GM18517 (cell line): ENCODE measurements around the gene ZNF831.

Experiments used
- ATAC-seq: cut with Tn5 transposase; IDR thresholded peaks from one replicate; pipeline ENCODE4 v1.9.1; 2021; ENCODE audit warnings: mild to moderate bottlenecking, moderate library complexity; ENCODE audit not compliant: unreplicated experiment

The ZNF831 gene

DNA sequence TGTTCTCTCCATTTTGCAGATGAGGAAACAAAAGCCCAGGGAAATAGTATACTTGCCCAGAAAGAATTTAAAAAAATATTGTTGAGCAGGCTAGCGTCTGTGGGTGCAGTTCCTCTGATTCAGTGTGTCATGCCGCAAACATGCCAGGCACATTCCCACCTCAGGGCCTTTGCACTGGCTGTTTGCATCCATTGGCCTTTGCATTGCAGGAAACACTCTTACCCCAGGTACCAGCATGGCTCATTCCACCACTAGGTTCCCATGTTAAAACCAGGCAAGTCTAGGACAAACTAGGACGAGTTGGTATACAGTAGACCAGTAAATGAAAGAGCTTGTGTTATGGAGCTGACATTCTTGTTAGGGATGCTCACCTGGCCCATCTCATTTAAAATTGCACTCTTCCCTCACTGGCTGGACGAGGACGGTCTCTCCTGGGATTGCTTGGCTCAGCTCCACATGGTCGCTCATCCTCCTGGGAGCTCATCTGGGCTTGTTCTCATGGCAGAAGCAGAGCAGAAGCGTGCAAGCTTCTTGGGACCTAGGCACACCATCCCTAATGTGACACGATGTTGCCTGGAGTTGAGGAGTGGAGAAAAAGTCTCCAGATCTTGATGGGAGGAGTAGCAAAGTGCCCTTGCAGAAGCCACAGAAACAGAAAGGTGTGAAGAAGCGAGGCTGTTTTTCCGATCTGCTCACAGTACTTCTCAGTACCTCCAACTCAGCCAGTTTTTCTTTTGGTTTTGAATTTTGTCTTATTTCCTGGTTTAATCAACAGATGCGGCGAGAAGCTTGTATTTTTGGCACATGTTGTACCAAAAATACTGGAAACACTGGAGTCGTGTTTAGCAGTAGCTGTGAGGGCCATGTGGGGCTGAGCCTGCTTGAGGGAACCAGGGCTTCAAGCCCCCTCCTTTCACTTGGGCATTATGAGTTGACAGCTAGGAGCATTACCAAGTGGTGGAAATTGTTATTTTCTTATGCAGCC is 13.9 kb downstream of the ZNF831 start:
- no peak for ATAC-seq

- ATAC-seq: no peak
Observed at GRCh38 chr20:59178983-59179595, 15.5 kb downstream of the ZNF831 start.

DNA sequence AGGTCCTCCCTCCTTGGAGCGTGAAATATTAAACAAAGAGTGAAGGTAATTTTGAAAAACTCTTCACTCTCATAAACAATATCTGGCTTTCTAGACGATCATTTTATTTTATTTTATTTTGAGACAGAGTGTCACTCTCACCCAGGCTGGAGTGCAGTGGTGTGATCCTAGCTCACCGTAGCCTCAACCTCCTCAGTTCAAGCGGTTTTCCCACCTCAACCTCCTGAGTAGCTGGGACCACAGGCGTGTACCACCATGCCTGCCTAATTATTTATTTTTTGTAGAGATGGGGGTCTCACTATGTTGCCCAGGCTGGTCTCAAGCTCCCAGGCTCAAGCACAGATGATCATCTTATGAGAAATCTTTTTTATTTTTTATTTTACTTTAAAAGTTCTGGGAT is 16.4 kb downstream of the ZNF831 start:
- no peak for ATAC-seq

DNA sequence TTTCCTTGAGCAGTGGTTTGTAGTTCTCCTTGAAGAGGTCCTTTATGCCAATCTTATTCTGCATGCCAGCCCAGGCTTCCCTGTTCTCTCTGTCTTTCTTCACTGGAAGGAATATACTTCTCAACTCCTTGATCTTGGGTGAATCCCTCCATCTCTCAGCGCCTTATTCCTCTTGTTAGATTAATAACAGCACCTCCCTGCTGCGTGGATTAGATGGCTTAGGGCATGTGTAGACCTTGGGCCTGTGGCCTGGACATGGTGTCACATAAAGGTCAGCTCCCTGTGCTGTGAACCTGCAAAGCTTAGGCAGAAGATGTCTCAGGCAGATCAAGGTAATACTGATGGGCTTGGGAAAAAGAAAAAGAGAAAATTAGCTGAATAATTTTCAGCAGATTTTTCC is 18.3 kb downstream of the ZNF831 start:
- ATAC-seq: no peak

GRCh38 chr20:59182401-59183044 is 18.9 kb downstream of the ZNF831 start:
- no peak for ATAC-seq

DNA sequence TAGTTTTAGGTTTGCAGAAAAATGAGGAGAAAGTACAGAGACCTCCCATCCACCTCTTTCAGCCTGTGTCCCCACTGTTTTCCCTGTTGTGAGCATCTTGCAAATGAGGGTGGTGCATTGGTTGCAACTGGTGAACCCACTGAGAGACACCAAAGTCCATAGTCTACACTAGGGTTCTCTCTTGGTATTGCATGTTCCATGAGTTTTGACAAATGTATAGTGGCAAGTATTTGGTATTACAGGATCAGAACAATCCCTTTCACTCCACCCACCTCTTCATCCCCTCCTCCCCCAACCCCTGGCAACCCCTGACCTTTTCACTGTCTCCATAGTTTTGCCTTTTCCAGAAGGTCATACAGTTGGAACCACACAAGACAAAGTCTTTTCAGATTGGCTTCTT is 20.1 kb downstream of the ZNF831 start:
- no peak for ATAC-seq

GRCh38 chr20:59184880-59185447 is 21.3 kb downstream of the ZNF831 start:
- ATAC-seq: no peak

- no peak for ATAC-seq
Observed at GRCh38 chr20:59185809-59186208, 22.2 kb downstream of the ZNF831 start.

DNA sequence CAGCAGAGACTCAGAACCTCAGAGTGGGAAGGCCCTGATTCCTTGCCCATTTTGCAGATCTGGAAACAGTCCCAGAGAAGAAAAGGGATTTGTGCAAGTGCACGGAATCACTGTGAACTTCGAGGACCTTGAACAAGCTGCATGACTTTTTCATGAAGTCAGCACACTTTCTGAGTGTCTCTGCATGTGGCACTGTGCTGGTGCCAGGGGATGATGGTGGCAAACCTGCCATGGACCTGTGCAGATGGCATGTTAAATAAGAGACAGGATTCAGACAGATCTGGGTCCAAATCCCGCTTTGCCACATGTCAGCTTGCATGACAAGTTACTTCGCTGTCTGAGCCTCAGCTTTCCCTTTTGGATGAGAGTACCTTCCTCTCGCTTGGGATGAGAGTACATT is 26.8 kb downstream of the ZNF831 start:
- no peak for ATAC-seq

DNA sequence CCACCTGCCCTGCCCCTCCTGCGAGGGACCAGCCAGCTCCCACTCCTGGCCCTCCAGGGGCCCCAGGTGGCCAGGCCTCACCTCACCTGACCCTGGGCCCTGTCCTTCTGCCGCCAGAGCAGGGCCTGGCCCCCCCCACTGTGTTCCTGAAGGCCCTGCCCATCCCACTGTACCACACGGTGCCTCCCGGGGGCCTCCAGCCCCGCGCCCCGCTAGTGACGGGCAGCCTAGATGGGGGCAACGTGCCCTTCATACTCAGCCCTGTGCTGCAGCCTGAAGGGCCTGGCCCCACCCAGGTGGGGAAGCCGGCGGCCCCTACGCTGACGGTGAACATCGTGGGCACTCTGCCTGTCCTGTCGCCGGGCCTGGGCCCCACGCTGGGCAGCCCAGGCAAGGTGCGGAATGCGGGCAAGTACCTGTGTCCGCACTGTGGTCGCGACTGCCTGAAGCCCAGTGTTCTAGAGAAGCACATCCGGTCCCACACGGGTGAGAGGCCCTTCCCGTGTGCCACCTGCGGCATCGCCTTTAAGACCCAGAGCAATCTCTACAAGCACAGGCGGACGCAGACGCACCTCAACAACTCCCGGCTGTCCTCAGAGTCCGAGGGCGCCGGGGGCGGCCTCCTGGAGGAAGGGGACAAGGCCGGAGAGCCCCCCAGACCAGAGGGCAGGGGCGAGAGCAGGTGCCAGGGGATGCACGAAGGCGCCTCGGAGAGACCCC is 27.6 kb downstream of the ZNF831 start:
- ATAC-seq: no peak

DNA sequence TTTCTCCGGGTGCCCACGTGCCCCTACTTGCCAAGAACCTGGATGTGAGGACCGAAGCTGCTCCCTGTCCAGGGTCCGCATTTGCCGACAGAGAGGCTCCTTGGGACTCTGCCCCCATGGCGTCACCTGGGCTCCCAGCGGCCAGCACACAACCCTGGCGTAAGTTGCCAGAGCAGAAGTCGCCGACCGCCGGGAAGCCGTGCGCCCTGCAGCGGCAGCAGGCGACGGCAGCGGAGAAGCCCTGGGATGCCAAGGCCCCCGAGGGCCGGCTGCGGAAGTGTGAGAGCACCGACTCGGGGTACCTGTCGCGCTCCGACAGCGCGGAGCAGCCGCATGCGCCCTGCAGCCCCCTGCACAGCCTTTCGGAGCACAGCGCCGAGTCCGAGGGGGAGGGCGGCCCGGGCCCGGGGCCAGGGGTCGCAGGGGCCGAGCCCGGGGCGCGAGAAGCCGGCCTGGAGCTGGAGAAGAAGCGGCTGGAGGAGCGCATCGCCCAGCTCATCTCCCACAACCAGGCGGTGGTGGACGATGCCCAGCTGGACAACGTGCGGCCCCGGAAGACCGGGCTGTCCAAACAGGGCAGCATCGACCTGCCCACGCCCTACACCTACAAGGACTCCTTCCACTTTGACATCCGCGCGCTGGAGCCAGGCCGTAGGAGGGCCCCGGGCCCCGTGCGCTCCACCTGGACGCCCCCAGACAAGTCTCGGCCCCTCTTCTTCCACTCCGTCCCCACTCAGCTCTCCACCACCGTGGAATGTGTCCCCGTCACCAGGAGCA is 28.3 kb downstream of the ZNF831 start:
- no peak for ATAC-seq

- ATAC-seq: no peak
Observed at GRCh38 chr20:59192533-59192896, 28.9 kb downstream of the ZNF831 start.

DNA sequence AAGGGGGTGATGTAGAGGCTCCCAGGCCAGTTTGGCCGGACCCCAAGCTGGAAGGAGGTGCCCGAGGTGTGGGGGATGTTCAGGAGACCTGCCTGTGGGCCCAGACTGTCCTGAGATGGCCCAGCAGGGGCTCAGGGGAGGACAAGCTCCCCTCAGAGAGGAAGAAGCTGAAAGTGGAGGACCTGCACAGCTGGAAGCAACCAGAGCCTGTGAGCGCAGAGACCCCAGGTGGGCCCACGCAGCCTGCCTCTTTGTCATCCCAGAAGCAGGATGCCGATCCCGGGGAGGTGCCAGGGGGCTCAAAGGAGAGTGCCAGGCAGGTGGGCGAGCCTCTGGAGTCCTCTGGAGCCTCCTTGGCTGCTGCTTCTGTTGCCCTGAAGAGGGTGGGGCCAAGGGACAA is 29.7 kb downstream of the ZNF831 start:
- no peak for ATAC-seq

DNA sequence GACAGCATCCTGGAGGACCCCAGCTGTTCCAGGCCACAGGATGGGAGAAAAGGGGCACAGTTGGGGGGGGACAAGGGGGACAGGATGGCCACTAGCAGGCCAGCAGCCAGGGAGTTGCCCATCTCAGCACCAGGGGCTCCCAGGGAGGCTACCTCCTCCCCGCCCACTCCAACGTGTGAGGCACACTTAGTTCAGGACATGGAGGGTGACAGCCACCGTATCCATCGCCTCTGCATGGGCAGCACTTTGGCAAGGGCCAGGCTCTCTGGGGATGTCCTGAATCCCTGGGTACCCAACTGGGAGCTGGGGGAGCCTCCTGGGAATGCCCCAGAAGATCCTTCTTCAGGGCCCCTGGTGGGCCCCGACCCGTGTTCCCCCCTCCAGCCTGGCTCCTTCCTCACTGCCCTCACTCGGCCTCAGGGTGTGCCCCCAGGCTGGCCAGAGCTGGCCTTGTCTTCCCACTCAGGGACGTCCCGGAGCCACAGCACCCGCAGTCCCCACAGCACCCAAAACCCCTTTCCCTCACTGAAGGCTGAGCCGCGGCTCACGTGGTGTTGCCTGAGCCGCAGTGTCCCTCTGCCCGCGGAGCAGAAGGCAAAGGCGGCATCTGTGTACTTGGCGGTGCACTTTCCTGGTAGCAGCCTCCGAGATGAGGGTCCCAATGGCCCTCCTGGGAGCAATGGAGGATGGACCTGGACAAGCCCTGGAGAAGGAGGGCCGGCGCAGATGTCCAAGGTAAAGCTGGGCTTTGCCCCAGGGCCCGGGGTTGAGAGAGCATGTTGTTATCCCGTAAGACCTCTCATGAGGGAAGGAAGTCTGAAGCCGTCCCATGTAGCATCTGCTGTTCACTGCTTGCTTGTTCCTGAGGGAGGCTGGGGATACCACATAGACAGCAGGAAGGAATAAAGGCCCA is 30.7 kb downstream of the ZNF831 start:
- no peak for ATAC-seq

DNA sequence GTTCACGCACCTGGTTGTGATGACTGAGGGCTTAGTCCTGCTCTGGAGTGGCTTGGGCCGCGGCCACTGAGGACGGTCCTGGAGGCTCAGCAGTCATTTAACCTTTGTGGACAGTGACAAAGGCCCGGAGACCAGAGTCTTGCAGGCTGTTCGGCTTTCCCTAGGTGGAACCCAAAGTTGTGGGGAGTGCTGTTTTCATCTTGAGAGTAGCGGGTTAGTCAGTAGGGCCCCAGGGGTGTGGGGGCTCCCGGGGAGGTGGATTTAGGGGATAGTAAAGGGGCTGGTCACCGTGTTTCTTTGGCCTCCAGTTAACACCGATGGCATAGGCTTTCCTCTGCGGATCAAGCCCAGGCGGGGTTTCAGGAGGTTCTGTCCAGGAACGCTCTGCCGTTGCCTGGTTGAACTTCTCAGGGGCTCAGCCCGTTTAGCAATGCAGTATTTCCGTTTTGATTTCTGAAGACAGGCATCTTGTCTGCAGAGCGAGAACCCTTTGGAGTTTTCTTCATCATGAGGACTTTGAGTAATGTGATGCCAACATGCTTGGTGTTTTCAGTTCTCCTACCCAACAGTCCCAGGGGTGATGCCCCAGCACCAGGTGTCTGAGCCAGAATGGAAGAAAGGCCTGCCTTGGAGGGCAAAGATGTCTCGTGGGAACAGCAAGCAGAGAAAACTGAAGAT is 31.8 kb downstream of the ZNF831 start:
- no peak for ATAC-seq

- no peak for ATAC-seq
Observed at GRCh38 chr20:59204165-59204894, 40.7 kb downstream of the ZNF831 start.

DNA sequence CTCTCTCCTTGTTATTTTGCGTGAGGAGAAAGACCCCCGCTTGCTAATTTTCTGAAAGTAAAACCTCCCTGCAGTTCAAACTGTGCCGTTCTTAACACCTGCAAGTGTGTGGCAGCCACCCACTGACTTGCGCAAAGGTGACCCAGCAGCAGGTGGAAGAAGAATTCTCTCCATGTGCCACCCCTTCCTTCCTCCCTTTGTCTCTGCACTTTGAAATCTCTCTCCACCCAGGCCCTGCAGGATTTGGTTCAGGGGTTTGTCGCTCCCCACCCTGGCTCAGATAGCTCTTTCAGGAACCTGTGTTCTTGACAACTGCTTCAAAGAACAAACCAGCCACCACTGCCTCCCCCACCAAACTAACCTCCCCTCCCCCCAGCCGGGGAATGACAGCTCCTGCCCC is 41.4 kb downstream of the ZNF831 start:
- ATAC-seq: no peak

GRCh38 chr20:59207235-59207634 is 43.6 kb downstream of the ZNF831 start:
- no peak for ATAC-seq
